Motor neuron (in vitro differentiated cells): ENCODE measurements around the gene NECAB2. TPM values are rescaled to one million over a fixed set of nuclear protein-coding genes. Genes with fewer than 3 reads are reported as not detected.

Experiments used
- ATAC-seq, 8 experiments: fragments of 200-7000 bp; cut with Tn5 transposase; replicated peaks in 6 of 8; 2 replicates each; pipeline ENCODE4 v1.8.0; 2021; ENCODE audit warnings: mild to moderate bottlenecking in 8 of 8, moderate library complexity in 8 of 8
- H3K27ac ChIP-seq, 2 donors: fragments of 250-450 bp; sonication (Bioruptor Pico); 2 replicates each; pipeline ENCODE4 v1.9.0; 2021; ENCODE audit warnings: antibody characterized with exemption in 2 of 2, mild to moderate bottlenecking in 2 of 2, moderate library complexity in 1 of 2
- H3K4me1 ChIP-seq, 2 donors: fragments of 250-450 bp; sonication (Bioruptor Pico); replicated peaks in 1 of 2; 2 replicates each; pipeline ENCODE4 v1.6.1; 2021; ENCODE audit warnings: antibody characterized with exemption in 2 of 2, mild to moderate bottlenecking in 2 of 2, moderate library complexity in 1 of 2
- H3K4me3 ChIP-seq, 5 donors: fragments of 250-450 bp; sonication (Bioruptor Pico); 2 replicates each; pipeline ENCODE4 v1.9.0; 2021; ENCODE audit warnings: antibody characterized with exemption in 5 of 5, mild to moderate bottlenecking in 5 of 5, moderate library complexity in 4 of 5
- WGBS, 10 experiments: fragments of 450-650 bp; shearing (Covaris generic); methylation state at CpG; one replicate each; pipeline ENCODE4 v1.0.0; 2022; 5-methylcytosine and 5-hydroxymethylcytosine counted together
- in situ Hi-C, 9 experiments: fragments of 400-800 bp; cut with MboI; loops; one replicate each; pipeline ENCODE4 v1.15.0; 2021; ENCODE audit warnings: low sequenced_read_pairs in 9 of 9, low pct_unique_long_range_greater_than_20kb in 2 of 9; ENCODE audit not compliant: unreplicated experiment in 9 of 9
- total RNA-seq, 8 experiments: library from RNA; unstranded; fragments of 300-600 nt; gene quantifications; 2 replicates each; pipeline versions ENCODE4 v1.2.3 to v1.2.4, GENCODE V29; 2022

NECAB2 gene
- total RNA-seq = 10 to 100 TPM in 1 of 8 experiments, 1 to 10 TPM in 6, under 1 TPM in 1; 0.63 to 23.4 (median 2.6) TPM

DNA sequence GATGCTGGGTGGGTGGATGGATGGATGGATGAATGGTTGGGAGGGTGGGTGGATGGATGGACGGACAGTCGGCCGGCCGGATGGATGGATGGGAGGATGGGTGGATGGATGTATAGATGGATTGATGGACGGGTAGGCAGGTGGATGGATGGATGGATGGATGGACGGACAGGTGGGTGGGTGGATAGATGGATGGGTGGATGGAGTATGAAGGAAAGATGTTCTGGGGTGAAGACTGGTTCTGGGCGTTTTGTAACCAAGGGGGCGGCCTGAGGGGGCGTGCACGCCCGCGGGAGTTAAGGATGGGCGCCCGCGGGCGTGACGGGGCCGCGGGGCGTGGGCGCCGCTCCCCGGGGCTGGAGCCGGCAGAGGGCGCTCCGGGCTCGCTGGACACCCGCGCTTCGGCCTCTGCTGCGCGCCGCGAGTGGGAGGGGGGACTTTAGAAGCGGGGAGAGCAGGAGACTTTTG, at the start of gene NECAB2:
Gene NECAB2 (plus strand): TSS at position 407 of the 468 bp plus-strand sequence. CDS start 405 bp downstream, outside the sequence.
- peak within 1 kb of the TSS; percentile 38 to 57 (median 43) for H3K4me3 ChIP-seq
- 0 to 92% (median 80%) methylated on average over 1 to 2 of the region's 35 CpGs; no CpG with 5 or more reads in 7 of the 10 experiments for WGBS, 10 experiments
- in situ Hi-C loops = loop anchor here in 8 of 9 experiments (10.0 to 25.0 kb wide), 2 partner anchors 94 to 97 kb away; no protein-coding TSS in a partner anchor

DNA sequence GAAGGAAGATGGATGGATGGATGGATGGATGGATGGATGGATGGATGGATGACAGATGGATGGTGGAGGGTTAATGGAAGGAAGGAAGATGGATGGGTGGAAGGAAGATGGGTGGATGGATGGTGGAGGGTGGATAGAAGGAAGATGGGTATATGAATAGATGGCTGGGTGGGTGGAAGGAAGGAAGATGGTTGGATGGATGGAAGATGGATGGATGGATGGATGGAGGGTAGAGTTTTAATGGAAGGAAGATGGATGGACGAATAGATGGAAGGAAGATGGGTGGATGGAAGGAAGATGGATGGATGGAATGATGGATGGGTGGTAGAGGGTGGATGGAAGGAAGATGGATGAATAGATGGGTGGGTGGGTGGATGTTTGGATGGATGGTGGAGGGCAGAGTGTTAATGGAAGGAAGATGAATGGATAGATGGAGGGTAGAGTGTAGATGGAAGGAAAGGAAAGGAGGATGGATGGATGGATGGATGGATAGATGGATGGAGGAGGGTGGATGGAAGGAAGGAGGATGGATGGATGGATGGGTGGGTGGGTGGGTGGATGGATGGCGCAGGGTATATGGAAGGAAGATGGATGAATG, 47.1 kb upstream of the NECAB2 start:
- 17 to 93% (median 63%) methylated on average over 1 of the region's 2 CpGs; no CpG with 5 or more reads in 2 of the 10 experiments for WGBS, 10 experiments
- no peak for ATAC-seq
- no peak overlapping the region for H3K4me3 ChIP-seq
- in situ Hi-C loops = no loop called here
- no peak overlapping the region for H3K27ac ChIP-seq
- H3K4me1 ChIP-seq = peaks cover 10 to 11% of the 10 kb centered on the region in 2 donors

More for the DNA sequence above, at the start of gene NECAB2:
- Histone ChIP-seq H3K27ac (no peak within 1 kb of the TSS), H3K4me1 (peaks cover 3 to 22% of the 10 kb centered on the region in 2 donors)
- peak; percentile 67 to 84 (median 71) for ATAC-seq

DNA sequence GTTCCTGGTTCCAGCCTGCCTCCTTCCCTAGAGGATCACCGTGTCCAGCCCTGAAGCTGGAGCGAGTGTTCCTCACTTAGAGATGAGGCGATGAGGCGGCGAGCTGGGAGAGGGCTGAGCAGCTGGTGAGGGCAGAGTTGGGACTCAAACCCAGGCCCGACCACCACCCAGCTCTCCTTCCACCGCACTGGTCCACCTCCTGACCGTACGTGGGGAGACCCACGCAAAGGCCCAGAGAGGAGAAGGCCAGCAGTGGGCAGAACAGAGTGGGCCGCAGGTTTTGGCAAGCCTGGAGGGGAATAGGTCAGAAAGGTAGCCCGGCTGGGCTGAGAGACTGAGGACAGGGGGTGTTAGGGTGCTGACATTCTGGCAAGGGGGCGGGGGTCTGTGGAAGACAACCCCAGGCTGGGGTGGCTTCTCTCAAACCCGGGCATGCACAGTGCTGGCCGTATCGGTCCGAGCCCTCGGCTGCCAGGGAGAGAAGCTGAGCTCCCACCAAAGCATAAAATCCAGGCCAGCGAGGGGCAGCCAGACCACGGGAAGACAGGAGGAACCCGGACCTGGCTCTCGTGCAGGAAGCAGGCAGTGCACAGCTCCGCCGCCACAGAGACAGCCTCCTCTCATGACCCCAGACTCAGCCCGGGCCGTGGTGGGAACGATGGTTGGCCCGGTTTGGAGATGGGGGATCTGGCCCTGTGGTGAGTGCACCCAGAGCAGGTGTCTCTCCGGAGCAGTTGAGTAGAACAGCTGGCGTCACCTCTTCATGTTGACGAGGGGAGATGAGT, 44.3 kb upstream of the NECAB2 start:
- no peak for ATAC-seq
- in situ Hi-C loops = no loop called here
- 80 to 98% (median 89%) methylated on average over 2 to 8 of the region's 31 CpGs; no CpG with 5 or more reads in 4 of the 10 experiments for WGBS, 10 experiments
- Histone ChIP-seq H3K27ac (peak overlapping the region in 1 of 2 donors; percentile 3), H3K4me1 (peaks cover 11 to 13% of the 10 kb centered on the region in 2 donors), H3K4me3 (no peak overlapping the region)

DNA sequence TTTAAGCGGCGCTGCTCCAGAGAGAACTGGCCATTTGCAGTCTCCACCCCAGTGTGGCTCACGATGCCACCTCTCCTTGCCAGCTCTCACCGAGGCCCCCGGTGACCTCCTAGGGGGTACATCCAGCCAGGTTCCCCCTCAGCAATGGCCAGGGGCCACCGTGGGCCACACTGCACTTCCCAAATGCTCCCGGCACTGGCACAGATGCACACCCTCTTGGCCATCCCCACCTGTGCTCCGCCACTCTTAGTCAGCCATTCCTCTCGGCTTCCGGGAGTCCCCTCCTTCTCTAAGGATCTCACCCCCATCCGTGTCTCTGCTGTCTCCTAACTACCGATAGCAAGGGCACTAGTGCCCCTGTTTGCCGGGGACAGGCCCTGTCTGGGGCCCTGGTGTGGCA, 43.4 kb upstream of the NECAB2 start:
- peaks cover 11 to 13% of the 10 kb centered on the region in 2 donors for H3K4me1 ChIP-seq
- in situ Hi-C loops = loop anchor here in 1 of 9 experiments (25.0 kb wide), 1 partner anchor 563 kb away; no protein-coding TSS in a partner anchor
- no peak overlapping the region for H3K4me3 ChIP-seq
- WGBS, 10 experiments = 83 to 100% (median 94%) methylated on average over 2 to 5 of the region's 13 CpGs; no CpG with 5 or more reads in 5 of the 10 experiments
- H3K27ac ChIP-seq = no peak overlapping the region
- no peak for ATAC-seq

DNA sequence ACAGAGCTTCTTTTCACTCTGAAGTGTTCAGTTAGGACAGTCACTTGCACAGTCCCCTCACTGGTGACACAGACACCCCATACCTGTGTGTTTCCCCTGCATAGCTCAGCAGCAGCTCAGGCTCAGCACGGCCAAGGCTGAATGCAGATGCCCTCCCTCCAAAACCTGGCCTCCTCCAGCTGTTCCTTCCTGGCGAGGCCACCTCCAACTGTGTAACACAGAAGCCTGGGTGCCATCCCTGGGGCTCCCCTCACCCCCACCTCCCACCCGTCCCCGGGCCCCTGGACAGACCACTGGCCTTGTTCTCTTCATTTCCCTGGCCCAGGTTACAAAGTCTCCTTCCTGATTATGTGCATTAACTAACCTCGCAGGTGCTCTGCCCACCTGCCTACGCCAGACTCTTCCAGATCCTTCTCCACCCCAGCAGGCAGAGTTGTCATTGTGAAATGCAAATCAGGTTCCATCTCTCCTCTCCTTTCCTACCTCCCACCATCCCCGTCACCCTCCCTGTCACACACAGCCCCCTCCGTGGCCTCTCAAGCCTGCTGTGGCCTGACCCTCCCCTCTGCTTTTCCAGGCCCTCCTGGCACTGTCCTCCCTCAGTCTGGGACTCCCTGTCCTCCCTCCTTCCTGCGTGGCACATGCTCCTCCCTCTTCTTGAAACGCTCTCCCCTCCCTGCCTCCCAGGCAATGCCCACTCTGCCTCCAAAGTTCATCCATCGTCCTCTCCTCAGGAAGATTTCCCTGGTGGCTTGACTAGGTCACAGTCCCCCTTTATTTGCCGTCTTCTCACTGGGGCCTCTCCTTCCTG, 42.7 kb upstream of the NECAB2 start:
- Histone ChIP-seq H3K4me1 (peaks cover 11 to 13% of the 10 kb centered on the region in 2 donors), H3K4me3 (no peak overlapping the region), H3K27ac (no peak overlapping the region)
- in situ Hi-C loops = loop anchor here in 1 of 9 experiments (25.0 kb wide), 1 partner anchor 562 kb away; no protein-coding TSS in a partner anchor
- no peak for ATAC-seq
- WGBS, 10 experiments = 40 to 100% (median 79%) methylated on average over 1 to 4 of the region's 12 CpGs; no CpG with 5 or more reads in 4 of the 10 experiments

DNA sequence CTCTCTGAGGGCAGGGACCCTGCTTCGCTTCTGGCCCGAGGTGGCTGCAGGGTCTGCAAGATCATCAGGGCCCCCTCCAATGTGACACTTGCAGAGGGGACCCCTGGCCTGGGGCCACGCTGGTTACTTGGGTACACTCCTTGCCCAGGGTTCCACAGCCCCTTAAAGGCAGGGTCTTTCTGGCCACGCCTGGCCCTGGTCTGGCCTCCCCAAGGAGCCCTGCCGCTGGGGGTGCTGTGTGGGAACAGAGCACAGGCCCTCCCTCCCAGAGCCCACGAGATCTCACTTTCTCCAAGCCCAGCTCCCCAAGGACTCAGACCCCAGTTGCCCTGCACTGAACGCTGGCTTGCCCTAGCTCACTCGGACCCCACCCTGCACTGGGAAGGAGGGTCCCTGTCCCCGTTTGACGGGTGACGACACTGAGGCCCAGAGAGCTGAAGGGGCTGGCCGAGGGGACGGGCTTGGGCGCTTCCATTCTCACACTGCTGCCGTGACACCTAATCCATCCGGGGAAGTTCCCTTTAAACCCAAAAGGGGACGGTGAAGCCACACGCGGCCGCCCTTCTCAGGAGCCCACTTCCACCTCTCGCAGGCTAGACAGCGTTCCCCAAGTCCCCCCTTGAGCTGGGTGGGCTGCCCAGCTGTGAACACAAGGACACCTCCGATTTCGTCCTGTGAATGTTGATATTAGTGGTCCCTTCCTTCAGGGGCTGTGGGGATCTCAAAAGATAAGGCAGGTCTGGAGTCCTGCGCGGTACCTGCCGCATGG, 41.9 kb upstream of the NECAB2 start:
- Histone ChIP-seq H3K4me1 (peaks cover 11 to 13% of the 10 kb centered on the region in 2 donors), H3K27ac (no peak overlapping the region), H3K4me3 (no peak overlapping the region)
- WGBS, 10 experiments = 20 to 100% (median 59%) methylated on average over 1 to 13 of the region's 27 CpGs; no CpG with 5 or more reads in 3 of the 10 experiments
- in situ Hi-C loops = loop anchor here in 1 of 9 experiments (25.0 kb wide), 1 partner anchor 561 kb away; no protein-coding TSS in a partner anchor
- peak in 6 of 8 experiments; percentile 4 to 37 (median 16) for ATAC-seq

DNA sequence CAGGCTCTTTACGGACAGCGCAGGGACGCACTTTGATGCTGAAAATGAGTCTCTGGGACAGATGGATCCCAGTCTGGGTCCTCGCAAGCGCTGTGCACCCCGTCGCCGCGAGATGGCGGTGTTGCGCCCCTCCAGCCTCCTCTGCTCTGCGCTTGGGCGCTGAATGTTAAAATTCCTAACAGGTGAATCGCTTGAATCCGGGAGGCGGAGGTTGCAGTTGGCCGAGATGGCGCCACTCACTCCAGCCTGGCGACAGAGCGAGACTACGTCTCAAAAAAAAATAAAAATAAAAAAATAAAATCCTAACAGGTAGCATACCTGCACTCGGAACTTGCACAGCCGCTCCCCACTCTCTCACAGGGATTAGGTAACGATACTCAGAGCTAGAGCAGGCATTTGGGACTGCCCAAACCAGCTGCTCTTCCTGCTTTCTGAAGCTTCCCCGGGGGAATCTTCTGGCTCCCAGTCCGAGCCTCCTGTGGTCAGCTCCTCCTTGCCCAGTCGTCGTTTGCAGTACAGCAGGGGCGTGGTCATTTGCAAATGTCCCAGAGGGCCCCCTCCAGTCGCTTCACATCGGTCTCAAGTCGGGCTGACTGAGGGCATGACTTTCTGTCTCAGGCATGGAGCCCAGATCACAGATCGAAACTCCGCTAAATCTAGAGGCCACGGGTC, 41.2 kb upstream of the NECAB2 start:
- Histone ChIP-seq H3K27ac (no peak overlapping the region), H3K4me1 (peaks cover 11 to 13% of the 10 kb centered on the region in 2 donors), H3K4me3 (no peak overlapping the region)
- peak; percentile 83 to 97 (median 88) for ATAC-seq
- 3 to 50% (median 20%) methylated on average over 2 to 21 of the region's 35 CpGs; no CpG with 5 or more reads in 1 of the 10 experiments for WGBS, 10 experiments
- in situ Hi-C loops = loop anchor here in 1 of 9 experiments (25.0 kb wide), 1 partner anchor 560 kb away; no protein-coding TSS in a partner anchor

DNA sequence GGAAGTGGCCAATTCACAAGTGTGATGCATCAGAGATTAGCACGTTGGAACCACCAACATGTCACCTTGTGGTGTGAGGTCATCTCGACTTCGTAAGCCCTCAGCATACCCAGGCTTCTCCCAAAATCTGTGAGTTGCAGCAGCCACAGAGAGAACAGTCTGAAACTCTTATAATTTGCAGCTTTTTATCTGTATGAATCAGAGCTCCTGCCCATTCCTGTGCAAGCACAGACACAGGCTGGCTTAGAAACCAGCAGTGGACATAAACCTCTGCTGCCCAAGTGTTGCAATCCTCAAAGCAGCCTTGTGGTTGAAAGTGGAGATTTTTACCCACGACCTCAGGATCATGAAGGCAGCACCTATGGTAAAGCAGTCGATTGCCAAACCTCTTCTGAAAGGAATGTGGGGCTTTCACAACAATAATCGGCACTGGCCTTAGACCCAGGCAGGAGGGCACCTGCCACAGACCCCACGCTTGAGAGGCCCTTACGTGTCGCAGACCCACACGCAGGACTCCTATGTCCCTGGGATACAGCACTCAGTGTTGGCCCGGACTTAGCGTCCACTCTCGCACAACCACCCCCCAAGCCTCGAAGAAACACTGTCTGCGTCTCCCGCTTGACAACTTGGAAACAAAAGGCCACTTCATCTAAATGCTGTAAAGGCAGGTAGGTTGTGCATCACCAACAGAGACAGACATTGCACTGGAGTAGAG, 39.5 kb upstream of the NECAB2 start:
- ATAC-seq = no peak
- no peak overlapping the region for H3K27ac ChIP-seq
- peaks cover 2 to 4% of the 10 kb centered on the region in 2 donors for H3K4me1 ChIP-seq
- WGBS, 10 experiments = 0 to 100% (median 74%) methylated on average over 1 to 12 of the region's 16 CpGs; no CpG with 5 or more reads in 3 of the 10 experiments
- in situ Hi-C loops = loop anchor here in 1 of 9 experiments (25.0 kb wide), 1 partner anchor 559 kb away; no protein-coding TSS in a partner anchor
- no peak overlapping the region for H3K4me3 ChIP-seq

DNA sequence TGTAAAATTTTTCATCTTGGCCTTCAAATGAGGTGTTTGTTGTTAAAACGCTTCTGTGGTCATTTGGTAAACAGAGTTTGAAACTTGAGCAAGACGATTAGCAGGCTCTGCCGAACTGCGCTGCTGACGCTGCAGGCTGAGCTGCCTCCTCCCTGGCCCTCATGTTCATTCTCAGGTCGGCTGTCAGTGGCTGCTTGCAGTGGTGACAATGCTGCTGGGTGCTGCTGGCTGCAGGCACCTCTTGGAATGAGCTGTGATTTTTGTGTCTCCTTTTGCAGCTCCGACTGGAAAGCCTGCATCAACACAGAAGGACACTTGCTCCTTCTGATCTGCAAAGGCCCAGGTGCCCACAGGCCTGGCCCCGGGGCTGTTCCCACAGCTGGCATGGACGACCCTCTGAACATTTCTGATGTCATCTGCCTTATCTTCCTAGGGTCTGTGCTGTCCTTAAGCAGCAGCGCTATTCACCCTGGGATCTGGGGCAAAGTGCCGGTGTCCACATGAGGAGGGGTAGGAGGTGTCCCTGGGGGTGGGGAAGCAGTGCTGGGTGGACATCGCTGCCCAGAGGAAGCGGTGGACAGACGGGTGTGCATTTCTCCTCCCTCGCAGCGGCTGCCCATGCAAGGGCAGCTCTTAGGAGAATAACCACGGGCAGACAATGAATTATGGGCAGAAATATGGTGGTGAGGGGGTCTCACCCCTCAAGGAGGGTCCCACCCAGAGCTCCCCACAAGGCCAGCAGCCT, 38.1 kb upstream of the NECAB2 start:
- in situ Hi-C loops = loop anchor here in 1 of 9 experiments (25.0 kb wide), 1 partner anchor 557 kb away; no protein-coding TSS in a partner anchor
- Histone ChIP-seq H3K4me3 (no peak overlapping the region), H3K27ac (no peak overlapping the region), H3K4me1 (peaks cover 0 to 3% of the 10 kb centered on the region in 2 donors)
- WGBS, 10 experiments = 40 to 100% (median 80%) methylated on average over 1 to 8 of the region's 17 CpGs; no CpG with 5 or more reads in 1 of the 10 experiments
- ATAC-seq = no peak
